ENCODE measurements around the gene PDZD2. TPM values are rescaled to one million over a fixed set of nuclear protein-coding genes. Genes with fewer than 3 reads are reported as not detected.

Gene PDZD2
- total RNA-seq, 2 donors from 2014 or later = 4.5 to 15.7 TPM

GRCh38 chr5:32002755-32003154 lies 363.8 kb downstream of the PDZD2 start:
- Histone ChIP-seq H3K4me1 (ENCODE audit: control insufficient read depth in 1 of 2, low read depth in 2 of 2) (no peaks in the 10 kb centered on the region), H3K4me3 (no peak overlapping the region), H3K36me3 (no peaks in the 10 kb centered on the region), H3K9me3 (no peaks in the 10 kb centered on the region), H3K27me3 (replicated peaks; ENCODE audit: insufficient read depth) (no peaks in the 10 kb centered on the region), H3K27ac (no peak overlapping the region)
- TF ChIP-seq, protein P1, sequence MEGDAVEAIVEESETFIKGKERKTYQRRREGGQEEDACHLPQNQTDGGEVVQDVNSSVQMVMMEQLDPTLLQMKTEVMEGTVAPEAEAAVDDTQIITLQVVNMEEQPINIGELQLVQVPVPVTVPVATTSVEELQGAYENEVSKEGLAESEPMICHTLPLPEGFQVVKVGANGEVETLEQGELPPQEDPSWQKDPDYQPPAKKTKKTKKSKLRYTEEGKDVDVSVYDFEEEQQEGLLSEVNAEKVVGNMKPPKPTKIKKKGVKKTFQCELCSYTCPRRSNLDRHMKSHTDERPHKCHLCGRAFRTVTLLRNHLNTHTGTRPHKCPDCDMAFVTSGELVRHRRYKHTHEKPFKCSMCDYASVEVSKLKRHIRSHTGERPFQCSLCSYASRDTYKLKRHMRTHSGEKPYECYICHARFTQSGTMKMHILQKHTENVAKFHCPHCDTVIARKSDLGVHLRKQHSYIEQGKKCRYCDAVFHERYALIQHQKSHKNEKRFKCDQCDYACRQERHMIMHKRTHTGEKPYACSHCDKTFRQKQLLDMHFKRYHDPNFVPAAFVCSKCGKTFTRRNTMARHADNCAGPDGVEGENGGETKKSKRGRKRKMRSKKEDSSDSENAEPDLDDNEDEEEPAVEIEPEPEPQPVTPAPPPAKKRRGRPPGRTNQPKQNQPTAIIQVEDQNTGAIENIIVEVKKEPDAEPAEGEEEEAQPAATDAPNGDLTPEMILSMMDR (IDR thresholded peaks at IDR 0.05) = no peak
- ATAC-seq (ENCODE audit: insufficient number of reproducible peaks, low FRiP score, low read depth) = no peak
- no peak for DNase-seq (ENCODE audit: low spot score)

- ATAC-seq (ENCODE audit: insufficient number of reproducible peaks, low FRiP score, low read depth) (no peak), DNase-seq (ENCODE audit: low spot score) (no peak)
- H3K9me3 ChIP-seq = no peaks in the 10 kb centered on the region
- no peaks in the 10 kb centered on the region for H3K27me3 ChIP-seq (replicated peaks; ENCODE audit: insufficient read depth)
- H3K36me3 ChIP-seq = no peaks in the 10 kb centered on the region
- TF ChIP-seq, protein P1 (IDR thresholded peaks at IDR 0.05) = no peak
- no peak overlapping the region for H3K27ac ChIP-seq
- H3K4me1 ChIP-seq (ENCODE audit: control insufficient read depth in 1 of 2, low read depth in 2 of 2) = no peaks in the 10 kb centered on the region
- H3K4me3 ChIP-seq = no peak overlapping the region
Measured at GRCh38 chr5:32003981-32004380, 365.1 kb downstream of the PDZD2 start.

GRCh38 chr5:32004404-32004803 lies 365.5 kb downstream of the PDZD2 start:
- no peaks in the 10 kb centered on the region for H3K36me3 ChIP-seq
- H3K27me3 ChIP-seq (replicated peaks; ENCODE audit: insufficient read depth) = no peaks in the 10 kb centered on the region

GRCh38 chr5:32008746-32009145 lies 369.8 kb downstream of the PDZD2 start:
- H3K4me3 ChIP-seq = no peak overlapping the region
- H3K27ac ChIP-seq = no peak overlapping the region
- DNase-seq (ENCODE audit: low spot score) (no peak), ATAC-seq (ENCODE audit: insufficient number of reproducible peaks, low FRiP score, low read depth) (no peak)
- TF ChIP-seq, protein P1 (IDR thresholded peaks at IDR 0.05) = no peak
- no peaks in the 10 kb centered on the region for H3K36me3 ChIP-seq
- no peaks in the 10 kb centered on the region for H3K9me3 ChIP-seq
- no peaks in the 10 kb centered on the region for H3K4me1 ChIP-seq (ENCODE audit: control insufficient read depth in 1 of 2, low read depth in 2 of 2)
- H3K27me3 ChIP-seq (replicated peaks; ENCODE audit: insufficient read depth) = no peaks in the 10 kb centered on the region

More at GRCh38 chr5:32004404-32004803, 365.5 kb downstream of the PDZD2 start:
- no peak overlapping the region for H3K4me3 ChIP-seq
- DNase-seq (ENCODE audit: low spot score) (no peak), ATAC-seq (ENCODE audit: insufficient number of reproducible peaks, low FRiP score, low read depth) (no peak)
- TF ChIP-seq, protein P1 (IDR thresholded peaks at IDR 0.05) = no peak
- H3K9me3 ChIP-seq = no peaks in the 10 kb centered on the region
- H3K27ac ChIP-seq = no peak overlapping the region
- H3K4me1 ChIP-seq (ENCODE audit: control insufficient read depth in 1 of 2, low read depth in 2 of 2) = no peaks in the 10 kb centered on the region

GRCh38 chr5:32013658-32014057 lies 374.7 kb downstream of the PDZD2 start:
- DNase-seq (ENCODE audit: low spot score) (no peak), ATAC-seq (ENCODE audit: insufficient number of reproducible peaks, low FRiP score, low read depth) (no peak)
- H3K9me3 ChIP-seq = no peaks in the 10 kb centered on the region
- H3K27ac ChIP-seq = no peak overlapping the region
- peaks cover 0 to 17% of the 10 kb centered on the region in 2 donors for H3K4me1 ChIP-seq (ENCODE audit: control insufficient read depth in 1 of 2, low read depth in 2 of 2)
- H3K4me3 ChIP-seq = no peak overlapping the region
- no peaks in the 10 kb centered on the region for H3K27me3 ChIP-seq (replicated peaks; ENCODE audit: insufficient read depth)
- H3K36me3 ChIP-seq = no peaks in the 10 kb centered on the region
- TF ChIP-seq, protein P1 (IDR thresholded peaks at IDR 0.05) = no peak
